ENCODE measurements around the gene MS4A7.
"Not testable (repeated sequence)": the region's sequence is repeated elsewhere in the genome, so short reads cannot be mapped to it uniquely, and the experiment has no call there.

MS4A7 gene

DNA sequence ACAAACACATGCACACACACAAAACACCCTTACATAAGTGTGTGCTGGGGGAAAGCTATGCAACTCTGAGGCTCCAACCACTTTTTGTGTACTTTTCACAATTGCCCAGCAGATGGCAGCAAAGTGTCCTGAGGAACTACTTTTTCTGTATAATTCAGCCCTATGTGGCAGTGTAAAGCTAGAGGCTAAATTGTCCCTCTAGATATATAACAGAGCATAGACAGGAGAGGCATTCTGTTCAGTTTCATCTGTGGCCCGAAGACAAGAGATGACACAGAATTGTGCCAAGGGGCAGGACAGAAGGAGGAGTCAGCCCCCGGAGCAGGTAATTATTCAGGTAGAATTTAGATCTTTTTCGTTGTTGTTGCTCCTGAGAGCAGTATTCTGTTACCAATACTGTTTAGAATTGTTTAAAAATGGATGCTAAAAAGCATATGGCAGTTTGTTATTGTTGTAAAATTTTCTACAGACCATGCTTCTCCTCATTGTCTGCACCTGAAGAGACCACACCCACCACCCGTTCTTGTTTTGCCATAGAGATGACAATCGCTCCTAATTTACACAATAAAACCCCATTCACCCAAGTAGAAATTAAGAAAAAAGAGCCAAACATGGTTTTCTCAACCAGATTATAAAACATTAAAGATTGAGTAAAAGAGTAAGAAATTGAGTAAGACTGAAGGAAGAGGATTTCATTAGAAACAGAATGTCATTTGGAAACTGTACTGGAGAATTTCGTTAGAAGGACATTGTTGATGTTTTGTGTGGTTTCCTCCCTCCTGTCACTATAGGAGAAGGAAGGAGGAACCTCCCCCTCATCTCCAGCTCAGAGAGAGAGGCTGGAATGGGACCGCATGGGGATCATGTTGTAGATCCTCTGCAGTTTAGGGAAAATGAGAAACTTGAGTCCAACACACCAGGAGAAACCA lies 14.5 kb upstream of the MS4A7 start:
- no peaks in the 10 kb centered on the region for H3K36me3 Mint-ChIP-seq (ENCODE audit: low read depth)
- no peaks in the 10 kb centered on the region for H3K9me3 Mint-ChIP-seq
- peak; percentile 51 for DNase-seq
- peaks cover 6% of the 10 kb centered on the region for H3K4me1 Mint-ChIP-seq (ENCODE audit: low read depth)
- no peak overlapping the region for H3K27ac Mint-ChIP-seq
- peaks cover 47% of the 10 kb centered on the region for H3K27me3 Mint-ChIP-seq
- no peak overlapping the region for H3K4me3 Mint-ChIP-seq

- not testable (repeated sequence) for H3K27ac Mint-ChIP-seq; H3K36me3 Mint-ChIP-seq (ENCODE audit: low read depth); DNase-seq; H3K4me3 Mint-ChIP-seq; H3K4me1 Mint-ChIP-seq (ENCODE audit: low read depth); H3K9me3 Mint-ChIP-seq
- peaks cover 63% of the 10 kb centered on the region for H3K27me3 Mint-ChIP-seq
Observed at GRCh38 chr11:60366262-60366904, 11.9 kb upstream of the MS4A7 start.

- H3K36me3 Mint-ChIP-seq (ENCODE audit: low read depth) = no peaks in the 10 kb centered on the region
- no peak overlapping the region for H3K27ac Mint-ChIP-seq
- H3K27me3 Mint-ChIP-seq = peaks cover 63% of the 10 kb centered on the region
- DNase-seq = no peak
- no peaks in the 10 kb centered on the region for H3K9me3 Mint-ChIP-seq
- no peak overlapping the region for H3K4me3 Mint-ChIP-seq
- peaks cover 6% of the 10 kb centered on the region for H3K4me1 Mint-ChIP-seq (ENCODE audit: low read depth)
Observed at GRCh38 chr11:60367009-60367408, 11.3 kb upstream of the MS4A7 start.

DNA sequence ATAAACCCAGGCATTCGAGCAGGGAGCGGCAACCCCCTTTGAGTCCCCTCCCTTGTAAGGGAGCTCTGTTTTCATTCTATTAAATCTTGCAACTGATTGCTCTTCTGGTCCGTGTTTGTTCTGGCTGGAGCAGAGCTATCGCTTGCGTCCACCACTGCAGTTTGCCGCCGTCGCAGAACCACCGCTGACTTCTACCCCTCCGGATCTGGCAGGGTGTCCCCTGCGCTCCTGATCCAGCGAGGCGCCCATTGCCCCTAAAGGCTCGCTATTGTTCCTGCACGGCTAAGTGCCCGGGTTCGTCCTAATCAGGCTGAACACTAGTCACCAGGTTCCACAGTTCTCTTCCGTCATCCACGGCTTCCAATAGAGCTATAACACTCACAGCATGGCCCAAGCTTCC lies 10.4 kb upstream of the MS4A7 start:
- no peaks in the 10 kb centered on the region for H3K36me3 Mint-ChIP-seq (ENCODE audit: low read depth)
- peaks cover 6% of the 10 kb centered on the region for H3K4me1 Mint-ChIP-seq (ENCODE audit: low read depth)
- H3K4me3 Mint-ChIP-seq = no peak overlapping the region
- no peaks in the 10 kb centered on the region for H3K9me3 Mint-ChIP-seq
- no peak for DNase-seq
- no peak overlapping the region for H3K27ac Mint-ChIP-seq
- H3K27me3 Mint-ChIP-seq = peaks cover 67% of the 10 kb centered on the region

DNA sequence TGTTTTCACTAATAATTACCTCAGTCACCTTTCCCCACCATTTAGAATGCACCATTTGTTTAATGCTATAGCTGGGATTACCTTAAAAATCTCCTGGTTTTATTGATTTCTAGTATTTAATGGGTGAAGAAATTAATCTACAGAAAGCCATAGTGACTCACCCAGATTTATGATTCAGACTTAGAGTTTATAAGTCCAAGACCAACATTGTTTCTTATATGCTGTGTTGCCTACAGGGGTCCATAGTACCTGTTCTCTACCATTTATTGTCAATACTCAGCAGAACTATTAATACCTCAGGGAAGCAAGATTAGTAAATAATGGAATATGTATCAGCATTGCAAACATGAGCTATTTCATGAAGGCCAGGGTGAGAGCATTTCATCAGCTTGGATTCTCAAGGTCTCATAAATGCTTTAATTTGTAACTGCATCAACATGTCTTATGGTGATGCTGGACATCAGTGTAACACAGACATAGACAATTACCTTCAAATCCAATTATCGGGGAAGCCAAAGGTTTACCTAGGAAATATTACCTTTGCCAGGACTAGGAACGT lies 8.0 kb upstream of the MS4A7 start:
- Mint-ChIP-seq H3K4me1 (ENCODE audit: low read depth) (peaks cover 6% of the 10 kb centered on the region), H3K27ac (no peak overlapping the region), H3K36me3 (ENCODE audit: low read depth) (no peaks in the 10 kb centered on the region), H3K4me3 (no peak overlapping the region), H3K27me3 (peaks cover 60% of the 10 kb centered on the region), H3K9me3 (no peaks in the 10 kb centered on the region)
- DNase-seq = no peak

- DNase-seq = no peak
- Mint-ChIP-seq H3K4me1 (ENCODE audit: low read depth) (peaks cover 6% of the 10 kb centered on the region), H3K36me3 (ENCODE audit: low read depth) (no peaks in the 10 kb centered on the region), H3K27ac (no peak overlapping the region), H3K27me3 (peaks cover 60% of the 10 kb centered on the region), H3K4me3 (no peak overlapping the region), H3K9me3 (no peaks in the 10 kb centered on the region)
Observed at GRCh38 chr11:60370811-60371298, 7.5 kb upstream of the MS4A7 start.

DNA sequence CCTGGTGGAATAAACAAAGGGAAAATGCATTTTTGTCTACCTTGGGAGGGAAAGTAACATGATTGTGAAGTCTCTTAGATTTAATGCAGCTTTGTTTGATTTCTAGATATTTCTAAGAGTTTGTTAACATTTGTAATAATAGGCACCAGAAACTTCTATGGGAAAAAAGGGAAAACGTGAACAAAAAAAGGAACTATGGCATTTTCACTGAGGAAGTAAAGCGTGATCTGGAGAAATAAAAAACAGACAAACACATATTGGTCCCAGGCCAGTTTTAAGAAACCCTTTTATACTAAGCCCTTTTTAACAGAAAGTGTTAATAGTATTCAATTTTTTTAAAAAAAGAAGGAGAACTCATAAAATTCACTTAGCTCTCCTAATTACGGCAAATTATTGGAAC lies 6.9 kb upstream of the MS4A7 start:
- peaks cover 6% of the 10 kb centered on the region for H3K4me1 Mint-ChIP-seq (ENCODE audit: low read depth)
- H3K27me3 Mint-ChIP-seq = peaks cover 56% of the 10 kb centered on the region
- H3K4me3 Mint-ChIP-seq = no peak overlapping the region
- no peaks in the 10 kb centered on the region for H3K36me3 Mint-ChIP-seq (ENCODE audit: low read depth)
- H3K9me3 Mint-ChIP-seq = no peaks in the 10 kb centered on the region
- DNase-seq = no peak
- H3K27ac Mint-ChIP-seq = no peak overlapping the region

- Mint-ChIP-seq H3K27me3 (peaks cover 59% of the 10 kb centered on the region), H3K4me3 (no peak overlapping the region), H3K27ac (no peak overlapping the region), H3K36me3 (ENCODE audit: low read depth) (no peaks in the 10 kb centered on the region), H3K4me1 (ENCODE audit: low read depth) (peaks cover 5% of the 10 kb centered on the region), H3K9me3 (no peaks in the 10 kb centered on the region)
- no peak for DNase-seq
Observed at GRCh38 chr11:60371854-60372253, 6.5 kb upstream of the MS4A7 start.

DNA sequence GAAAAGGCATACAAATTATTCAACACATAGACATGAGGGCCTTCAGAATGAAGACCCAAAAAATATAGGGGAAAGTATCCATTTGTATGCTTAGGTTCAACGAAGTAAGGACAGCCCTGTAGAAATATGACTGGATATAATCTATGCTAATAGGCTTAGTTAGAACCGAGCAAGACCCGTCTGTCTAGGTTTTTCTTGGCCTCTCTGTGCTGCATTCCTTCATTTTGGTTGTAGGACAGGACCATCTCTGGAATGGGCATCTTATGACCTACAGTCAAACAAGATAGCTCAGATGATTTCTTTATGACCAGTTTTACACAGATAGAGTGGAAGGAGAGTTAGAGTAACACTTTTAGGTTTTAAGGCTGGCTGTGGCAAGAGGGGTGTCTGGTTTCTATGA lies 5.6 kb upstream of the MS4A7 start:
- no peak for DNase-seq
- Mint-ChIP-seq H3K4me3 (no peak overlapping the region), H3K36me3 (ENCODE audit: low read depth) (no peaks in the 10 kb centered on the region), H3K4me1 (ENCODE audit: low read depth) (peaks cover 2% of the 10 kb centered on the region), H3K27me3 (peaks cover 59% of the 10 kb centered on the region), H3K9me3 (no peaks in the 10 kb centered on the region), H3K27ac (no peak overlapping the region)

DNA sequence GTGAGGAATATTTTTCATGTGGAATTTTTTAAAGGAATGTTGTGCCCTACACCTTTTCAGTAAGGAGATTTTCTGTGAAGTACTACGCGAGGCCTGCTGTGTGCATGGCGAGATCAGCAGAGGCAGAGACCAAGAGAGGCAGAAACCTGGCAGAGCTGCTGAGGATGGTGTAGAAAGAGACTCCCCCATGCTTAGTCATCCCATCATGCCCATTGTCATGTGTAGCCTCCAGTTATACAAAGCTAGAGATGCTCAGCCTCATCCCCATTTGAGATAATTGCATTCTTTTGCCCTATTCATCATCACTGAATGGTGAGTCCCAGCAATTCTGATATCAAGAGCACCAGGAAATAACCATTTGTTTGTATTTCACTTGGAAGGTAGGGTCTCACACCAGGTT lies 3.0 kb upstream of the MS4A7 start:
- H3K27ac Mint-ChIP-seq = no peak overlapping the region
- no peaks in the 10 kb centered on the region for H3K9me3 Mint-ChIP-seq
- H3K36me3 Mint-ChIP-seq (ENCODE audit: low read depth) = no peaks in the 10 kb centered on the region
- H3K4me1 Mint-ChIP-seq (ENCODE audit: low read depth) = peaks cover 7% of the 10 kb centered on the region
- H3K27me3 Mint-ChIP-seq = peaks cover 56% of the 10 kb centered on the region
- no peak overlapping the region for H3K4me3 Mint-ChIP-seq
- no peak for DNase-seq

DNA sequence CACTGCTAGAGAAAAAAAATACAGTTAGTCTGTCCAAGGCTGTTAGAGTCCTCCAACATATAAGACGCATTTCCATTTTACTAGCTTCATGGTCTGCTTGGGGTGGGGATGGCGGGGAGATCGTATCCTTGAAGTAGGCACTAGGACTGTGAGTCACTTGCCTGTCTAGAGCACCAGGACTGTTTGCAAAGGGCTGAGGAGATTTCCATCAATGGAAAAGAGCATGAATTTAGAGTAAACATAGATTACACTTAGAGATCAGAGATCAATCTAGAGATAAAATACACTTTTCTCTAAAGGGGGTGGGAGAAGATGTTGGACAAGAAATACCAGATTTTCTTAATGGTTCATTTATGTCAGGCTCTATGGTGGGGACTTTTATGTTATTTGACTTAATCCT lies 1.7 kb upstream of the MS4A7 start:
- Mint-ChIP-seq H3K4me3 (no peak overlapping the region), H3K27ac (no peak overlapping the region), H3K27me3 (peaks cover 51% of the 10 kb centered on the region), H3K36me3 (ENCODE audit: low read depth) (no peaks in the 10 kb centered on the region), H3K4me1 (ENCODE audit: low read depth) (peaks cover 7% of the 10 kb centered on the region), H3K9me3 (no peaks in the 10 kb centered on the region)
- DNase-seq = no peak

- peaks cover 7% of the 10 kb centered on the region for H3K4me1 Mint-ChIP-seq (ENCODE audit: low read depth)
- H3K36me3 Mint-ChIP-seq (ENCODE audit: low read depth) = no peaks in the 10 kb centered on the region
- H3K9me3 Mint-ChIP-seq = no peaks in the 10 kb centered on the region
- DNase-seq = no peak
- H3K27me3 Mint-ChIP-seq = peaks cover 45% of the 10 kb centered on the region
- H3K27ac Mint-ChIP-seq = no peak overlapping the region
- no peak overlapping the region for H3K4me3 Mint-ChIP-seq
Observed at GRCh38 chr11:60377401-60378136, 763 bp upstream of the MS4A7 start.

DNA sequence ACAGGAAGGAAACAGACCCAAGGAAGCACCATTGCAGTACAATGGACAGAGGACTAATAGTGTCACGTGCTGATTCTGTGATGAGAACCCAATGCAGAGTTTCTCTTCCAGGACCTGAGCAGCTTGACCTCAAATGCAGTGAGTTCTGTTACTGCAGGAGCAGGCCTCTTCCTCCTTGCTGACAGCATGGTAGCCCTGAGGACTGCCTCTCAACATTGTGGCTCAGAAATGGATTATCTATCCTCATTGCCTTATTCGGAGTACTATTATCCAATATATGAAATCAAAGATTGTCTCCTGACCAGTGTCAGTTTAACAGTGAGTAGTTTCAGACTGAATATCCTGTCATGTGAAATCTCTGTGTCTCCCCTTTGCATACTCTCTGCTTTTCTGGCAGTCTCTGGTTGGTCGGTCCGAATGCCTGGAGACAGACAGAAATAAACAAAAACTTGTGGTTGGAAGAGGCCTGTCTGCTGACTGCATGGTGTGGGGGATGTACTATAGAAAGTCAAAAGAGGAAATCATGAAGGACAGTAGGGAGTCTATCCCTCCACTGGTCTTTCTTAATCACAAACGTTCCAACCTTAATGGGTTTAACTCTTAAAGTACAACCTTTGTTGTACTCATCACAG lies 11.1 kb downstream of the MS4A7 start:
- H3K4me3 Mint-ChIP-seq = no peak overlapping the region
- no peak overlapping the region for H3K27ac Mint-ChIP-seq
- no peak for DNase-seq
- H3K27me3 Mint-ChIP-seq = peaks cover 15% of the 10 kb centered on the region
- no peaks in the 10 kb centered on the region for H3K9me3 Mint-ChIP-seq
- H3K36me3 Mint-ChIP-seq (ENCODE audit: low read depth) = no peaks in the 10 kb centered on the region
- H3K4me1 Mint-ChIP-seq (ENCODE audit: low read depth) = no peaks in the 10 kb centered on the region

DNA sequence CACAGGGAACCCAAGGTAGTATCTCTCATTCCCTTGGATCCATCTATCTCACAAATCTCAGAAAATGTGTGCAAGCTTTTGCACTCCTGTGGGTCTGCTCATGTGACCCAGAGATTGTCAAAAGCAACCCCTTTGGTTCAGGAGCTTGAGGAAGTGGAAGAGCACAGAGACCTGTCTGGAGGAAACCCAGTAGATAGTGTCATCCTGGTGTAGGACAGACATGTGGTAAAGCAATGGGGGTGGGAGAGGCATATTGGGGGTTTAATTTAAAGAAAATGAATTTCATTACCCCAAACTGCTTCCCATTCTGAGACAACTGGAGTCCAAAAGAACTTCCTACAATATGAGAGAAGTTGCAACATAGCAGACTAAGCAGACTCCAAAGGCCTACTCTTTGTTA lies 12.1 kb downstream of the MS4A7 start:
- Mint-ChIP-seq H3K36me3 (ENCODE audit: low read depth) (no peaks in the 10 kb centered on the region), H3K4me1 (ENCODE audit: low read depth) (no peaks in the 10 kb centered on the region), H3K9me3 (no peaks in the 10 kb centered on the region), H3K27me3 (peaks cover 15% of the 10 kb centered on the region), H3K4me3 (no peak overlapping the region), H3K27ac (no peak overlapping the region)
- DNase-seq = no peak
